ENCODE measurements around the gene TTC17.
"Not testable (repeated sequence)": the region's sequence is repeated elsewhere in the genome, so short reads cannot be mapped to it uniquely, and the experiment has no call there.

The TTC17 gene

GRCh38 chr11:43358801-43359421, at the start of gene TTC17:
Gene TTC17, plus strand, starts transcription at chr11:43358920. Its CDS starts 35 bp downstream, at chr11:43358955.
- Histone ChIP-seq H3K79me2 (ENCODE audit: control insufficient read depth, insufficient read depth, low read length, unreplicated experiment) (peaks cover 48% of the 10 kb centered on the region), H3K4me1 (ENCODE audit: control insufficient read depth, insufficient read depth, low read length, unreplicated experiment) (peaks cover 14% of the 10 kb centered on the region), H3K36me3 (ENCODE audit: insufficient read depth, low read length) (no peaks in the 10 kb centered on the region), H2AFZ (ENCODE audit: low read length, unreplicated experiment) (peak within 1 kb of the TSS; percentile 94), H3K27me3 (ENCODE audit: insufficient read depth, low read length) (no peaks in the 10 kb centered on the region), H3K27ac (ENCODE audit: low read depth, low read length) (peak within 1 kb of the TSS; percentile 81), H3K4me3 (ENCODE audit: low read depth, low read length) (peak within 1 kb of the TSS; percentile 94)

DNA sequence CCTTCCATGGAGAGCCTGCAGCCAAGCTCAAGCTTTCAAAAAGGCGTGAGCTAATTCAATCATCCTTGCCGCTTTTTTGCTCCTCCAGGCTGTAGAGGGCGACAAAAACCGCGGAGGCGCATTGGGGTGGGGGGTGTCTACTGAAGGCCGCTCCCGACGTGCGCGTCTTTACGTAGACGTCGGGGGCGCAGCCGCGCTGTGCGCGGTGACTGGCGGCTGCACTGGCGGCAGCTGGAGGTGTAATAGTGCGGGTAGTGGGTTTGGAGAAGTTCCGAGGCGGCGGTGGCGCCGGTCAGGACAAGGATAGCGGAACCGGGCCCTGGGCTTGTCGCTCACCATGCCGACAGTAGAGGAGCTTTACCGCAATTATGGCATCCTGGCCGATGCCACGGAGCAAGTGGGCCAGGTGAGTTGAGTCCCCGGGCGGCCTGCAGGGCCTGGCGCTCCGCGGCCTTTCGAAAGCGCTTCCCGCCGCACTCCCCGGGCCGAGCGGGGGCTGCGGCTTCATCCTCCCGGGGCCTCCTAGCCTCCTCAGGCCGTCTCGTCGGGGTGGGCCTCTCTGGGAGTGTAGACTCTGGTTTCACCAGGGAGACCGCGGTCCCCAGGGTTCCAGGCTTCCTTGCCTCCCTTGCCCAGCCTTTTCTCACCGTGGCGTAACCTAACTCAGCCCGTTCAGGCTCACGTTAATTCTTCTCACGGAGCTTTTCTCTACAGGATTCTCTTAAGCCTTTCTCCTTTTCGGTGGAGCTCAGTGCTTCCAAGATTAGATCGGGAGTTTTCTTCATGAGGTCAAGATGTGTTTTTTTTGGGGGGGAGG, 46.7 kb upstream of the TTC17 start, which contains the start of gene API5:
API5 (plus strand) TSS at position 206 of the 817 bp plus-strand sequence; CDS start at position 338, 132 bp downstream.
- Histone ChIP-seq H3K36me3 (ENCODE audit: insufficient read depth, low read length) (no peaks in the 10 kb centered on the region), H3K4me3 (ENCODE audit: low read depth, low read length) (peak within 1 kb of the TSS; percentile 97), H2AFZ (ENCODE audit: low read length, unreplicated experiment) (peak within 1 kb of the TSS; percentile 95), H3K27ac (ENCODE audit: low read depth, low read length) (peak within 1 kb of the TSS; percentile 69), H3K27me3 (ENCODE audit: insufficient read depth, low read length) (no peaks in the 10 kb centered on the region), H3K4me1 (ENCODE audit: control insufficient read depth, insufficient read depth, low read length, unreplicated experiment) (peaks cover 16% of the 10 kb centered on the region), H3K79me2 (ENCODE audit: control insufficient read depth, insufficient read depth, low read length, unreplicated experiment) (peaks cover 49% of the 10 kb centered on the region)

- no peaks in the 10 kb centered on the region for H3K27me3 ChIP-seq (ENCODE audit: insufficient read depth, low read length)
- no peak overlapping the region for H3K4me3 ChIP-seq (ENCODE audit: low read depth, low read length)
- H3K36me3 ChIP-seq (ENCODE audit: insufficient read depth, low read length), result peaks cover 5% of the 10 kb centered on the region
- no peak overlapping the region for H3K27ac ChIP-seq (ENCODE audit: low read depth, low read length)
- peaks cover 70% of the 10 kb centered on the region for H3K79me2 ChIP-seq (ENCODE audit: control insufficient read depth, insufficient read depth, low read length, unreplicated experiment)
- no peak overlapping the region for H2AFZ ChIP-seq (ENCODE audit: low read length, unreplicated experiment)
- peaks cover 16% of the 10 kb centered on the region for H3K4me1 ChIP-seq (ENCODE audit: control insufficient read depth, insufficient read depth, low read length, unreplicated experiment)
Observed at GRCh38 chr11:43315966-43316365, 42.8 kb upstream of the TTC17 start.

DNA sequence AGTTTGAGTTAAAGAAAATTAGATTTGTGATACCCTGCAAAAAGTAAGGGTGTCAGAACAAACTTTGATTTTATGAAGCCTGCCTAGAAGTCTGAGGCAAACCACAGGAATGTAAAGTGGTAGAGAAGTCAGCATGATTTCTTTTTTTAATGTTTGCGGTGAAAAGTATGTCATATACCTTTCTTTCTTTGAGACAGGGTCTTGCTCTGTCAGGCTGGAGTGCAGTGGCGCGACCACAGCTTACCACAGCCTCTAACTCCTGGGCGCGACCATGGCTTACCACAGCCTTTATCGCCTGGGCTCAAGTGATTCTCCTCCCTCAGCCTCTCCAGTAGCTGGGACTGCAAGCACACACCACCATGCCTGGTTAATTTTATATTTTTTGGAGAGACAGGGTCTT, 42.3 kb upstream of the TTC17 start:
- no peak overlapping the region for H3K27ac ChIP-seq (ENCODE audit: low read depth, low read length)
- peaks cover 9% of the 10 kb centered on the region for H3K36me3 ChIP-seq (ENCODE audit: insufficient read depth, low read length)
- H3K4me3 ChIP-seq (ENCODE audit: low read depth, low read length), result no peak overlapping the region
- peaks cover 16% of the 10 kb centered on the region for H3K4me1 ChIP-seq (ENCODE audit: control insufficient read depth, insufficient read depth, low read length, unreplicated experiment)
- no peak overlapping the region for H2AFZ ChIP-seq (ENCODE audit: low read length, unreplicated experiment)
- H3K79me2 ChIP-seq (ENCODE audit: control insufficient read depth, insufficient read depth, low read length, unreplicated experiment), result peaks cover 70% of the 10 kb centered on the region
- H3K27me3 ChIP-seq (ENCODE audit: insufficient read depth, low read length), result no peaks in the 10 kb centered on the region

DNA sequence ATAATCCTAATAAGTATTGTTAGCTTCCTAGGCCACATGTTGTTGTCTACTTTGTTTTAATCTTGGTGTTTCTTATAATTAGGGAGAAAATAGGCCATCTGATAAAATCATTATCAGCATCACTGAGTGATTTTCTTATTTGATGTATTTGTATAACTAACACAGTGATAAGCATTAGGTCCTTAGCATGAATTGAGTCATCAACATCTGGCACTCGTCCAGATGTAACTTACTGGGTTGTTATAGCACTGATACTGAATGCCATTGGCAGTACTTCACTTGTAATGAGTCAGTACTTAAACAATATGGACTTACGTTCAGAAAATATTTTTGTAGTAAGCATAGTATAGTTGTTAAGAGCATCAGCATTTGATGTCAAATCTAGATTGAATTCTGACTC, 30.7 kb upstream of the TTC17 start:
- Histone ChIP-seq H2AFZ (ENCODE audit: low read length, unreplicated experiment) (no peak overlapping the region), H3K4me3 (ENCODE audit: low read depth, low read length) (no peak overlapping the region), H3K36me3 (ENCODE audit: insufficient read depth, low read length) (peaks cover 58% of the 10 kb centered on the region), H3K27ac (ENCODE audit: low read depth, low read length) (peak overlapping the region; percentile 57), H3K27me3 (ENCODE audit: insufficient read depth, low read length) (no peaks in the 10 kb centered on the region), H3K79me2 (ENCODE audit: control insufficient read depth, insufficient read depth, low read length, unreplicated experiment) (no peaks in the 10 kb centered on the region), H3K4me1 (ENCODE audit: control insufficient read depth, insufficient read depth, low read length, unreplicated experiment) (peaks cover 17% of the 10 kb centered on the region)

DNA sequence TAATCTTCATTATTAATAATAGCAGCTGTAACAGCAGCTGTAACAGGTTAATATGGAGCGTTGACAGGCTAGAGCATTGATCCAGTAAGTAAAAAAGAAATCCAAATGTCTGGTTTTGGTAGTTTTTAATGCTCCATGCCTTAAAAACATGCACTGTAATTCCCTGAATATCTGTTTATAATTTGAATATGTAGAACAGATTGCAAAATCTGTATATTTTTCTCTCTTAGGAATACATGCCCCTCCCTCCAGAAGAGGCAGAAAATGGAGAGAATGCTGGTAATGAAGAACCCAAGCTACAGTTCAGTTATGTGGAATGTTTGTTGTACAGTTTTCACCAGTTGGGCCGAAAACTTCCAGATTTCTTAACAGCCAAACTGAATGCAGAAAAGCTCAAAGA, 30.2 kb upstream of the TTC17 start:
- peaks cover 59% of the 10 kb centered on the region for H3K36me3 ChIP-seq (ENCODE audit: insufficient read depth, low read length)
- H3K27me3 ChIP-seq (ENCODE audit: insufficient read depth, low read length), result no peaks in the 10 kb centered on the region
- peak overlapping the region; percentile 57 for H3K27ac ChIP-seq (ENCODE audit: low read depth, low read length)
- no peaks in the 10 kb centered on the region for H3K79me2 ChIP-seq (ENCODE audit: control insufficient read depth, insufficient read depth, low read length, unreplicated experiment)
- H2AFZ ChIP-seq (ENCODE audit: low read length, unreplicated experiment), result no peak overlapping the region
- H3K4me3 ChIP-seq (ENCODE audit: low read depth, low read length), result no peak overlapping the region
- peaks cover 17% of the 10 kb centered on the region for H3K4me1 ChIP-seq (ENCODE audit: control insufficient read depth, insufficient read depth, low read length, unreplicated experiment)

DNA sequence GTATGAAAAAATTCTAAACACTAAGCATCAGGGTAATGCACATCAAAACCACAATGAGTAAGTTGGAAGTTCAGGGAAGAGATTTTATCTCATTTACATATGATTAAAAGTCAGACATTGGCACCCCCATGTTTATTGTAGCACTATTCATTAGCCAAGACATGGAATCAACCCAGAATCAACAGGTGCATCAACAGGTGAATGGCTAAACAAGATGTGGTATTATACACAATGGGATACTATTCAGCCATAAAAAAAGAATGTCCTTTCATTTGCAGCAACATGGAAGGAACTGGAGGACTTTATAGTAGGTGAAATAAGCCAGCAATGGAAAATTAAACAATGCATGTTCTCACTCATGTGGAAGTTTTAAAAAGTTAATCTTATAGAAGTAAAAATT, 17.6 kb upstream of the TTC17 start:
- no peak overlapping the region for H3K27ac ChIP-seq (ENCODE audit: low read depth, low read length)
- H3K79me2 ChIP-seq (ENCODE audit: control insufficient read depth, insufficient read depth, low read length, unreplicated experiment), result no peaks in the 10 kb centered on the region
- no peak overlapping the region for H2AFZ ChIP-seq (ENCODE audit: low read length, unreplicated experiment)
- no peaks in the 10 kb centered on the region for H3K27me3 ChIP-seq (ENCODE audit: insufficient read depth, low read length)
- no peak overlapping the region for H3K4me3 ChIP-seq (ENCODE audit: low read depth, low read length)
- peaks cover 41% of the 10 kb centered on the region for H3K36me3 ChIP-seq (ENCODE audit: insufficient read depth, low read length)
- H3K4me1 ChIP-seq (ENCODE audit: control insufficient read depth, insufficient read depth, low read length, unreplicated experiment), result no peaks in the 10 kb centered on the region

DNA sequence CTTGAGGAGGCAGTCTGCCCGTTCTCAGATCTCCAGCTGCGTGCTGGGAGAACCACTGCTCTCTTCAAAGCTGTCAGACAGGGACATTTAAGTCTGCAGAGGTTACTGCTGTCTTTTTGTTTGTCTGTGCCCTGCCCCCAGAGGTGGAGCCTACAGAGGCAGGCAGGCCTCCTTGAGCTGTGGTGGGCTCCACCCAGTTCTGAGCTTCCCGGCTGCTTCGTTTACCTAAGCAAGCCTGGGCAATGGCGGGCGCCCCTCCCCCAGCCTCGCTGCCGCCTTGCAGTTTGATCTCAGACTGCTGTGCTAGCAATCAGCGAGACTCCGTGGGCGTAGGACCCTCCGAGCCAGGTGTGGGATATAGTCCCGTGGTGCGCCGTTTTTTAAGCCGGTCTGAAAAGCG, 7.3 kb upstream of the TTC17 start:
- not testable (repeated sequence) for H3K27me3 ChIP-seq (ENCODE audit: insufficient read depth, low read length); H3K4me3 ChIP-seq (ENCODE audit: low read depth, low read length); H3K36me3 ChIP-seq (ENCODE audit: insufficient read depth, low read length); H2AFZ ChIP-seq (ENCODE audit: low read length, unreplicated experiment); H3K4me1 ChIP-seq (ENCODE audit: control insufficient read depth, insufficient read depth, low read length, unreplicated experiment); H3K79me2 ChIP-seq (ENCODE audit: control insufficient read depth, insufficient read depth, low read length, unreplicated experiment); H3K27ac ChIP-seq (ENCODE audit: low read depth, low read length)

GRCh38 chr11:43354311-43354710, 4.4 kb upstream of the TTC17 start:
- Histone ChIP-seq H3K4me3 (ENCODE audit: low read depth, low read length) (no peak overlapping the region), H3K36me3 (ENCODE audit: insufficient read depth, low read length) (no peaks in the 10 kb centered on the region), H2AFZ (ENCODE audit: low read length, unreplicated experiment) (no peak overlapping the region), H3K27ac (ENCODE audit: low read depth, low read length) (no peak overlapping the region), H3K4me1 (ENCODE audit: control insufficient read depth, insufficient read depth, low read length, unreplicated experiment) (peaks cover 3% of the 10 kb centered on the region), H3K79me2 (ENCODE audit: control insufficient read depth, insufficient read depth, low read length, unreplicated experiment) (peaks cover 4% of the 10 kb centered on the region), H3K27me3 (ENCODE audit: insufficient read depth, low read length) (no peaks in the 10 kb centered on the region)

DNA sequence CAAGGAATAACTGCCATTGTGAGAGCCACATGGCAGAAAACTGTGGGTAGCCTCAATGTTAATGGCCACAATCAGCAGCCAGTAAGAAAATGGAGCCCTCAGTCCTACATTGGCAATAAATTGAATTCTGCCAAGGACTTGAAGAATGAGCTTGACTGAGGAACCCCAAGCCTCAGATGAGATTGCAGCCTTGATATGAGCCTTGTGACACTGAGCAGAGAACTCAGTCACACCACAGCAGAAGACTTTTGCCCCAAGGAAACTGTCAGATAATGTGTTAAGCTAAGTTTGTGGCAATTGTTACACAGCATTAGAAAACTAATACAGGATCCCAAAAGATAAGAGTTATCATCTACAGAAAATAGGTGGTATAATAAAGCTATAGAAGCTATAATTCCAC, 2.4 kb upstream of the TTC17 start:
- Histone ChIP-seq H3K36me3 (ENCODE audit: insufficient read depth, low read length) (no peaks in the 10 kb centered on the region), H2AFZ (ENCODE audit: low read length, unreplicated experiment) (no peak overlapping the region), H3K4me3 (ENCODE audit: low read depth, low read length) (no peak overlapping the region), H3K27ac (ENCODE audit: low read depth, low read length) (no peak overlapping the region), H3K4me1 (ENCODE audit: control insufficient read depth, insufficient read depth, low read length, unreplicated experiment) (peaks cover 14% of the 10 kb centered on the region), H3K27me3 (ENCODE audit: insufficient read depth, low read length) (no peaks in the 10 kb centered on the region), H3K79me2 (ENCODE audit: control insufficient read depth, insufficient read depth, low read length, unreplicated experiment) (peaks cover 24% of the 10 kb centered on the region)
